Lung (tissue), 12 donors: ENCODE data around the gene UBXN6. TPM values are rescaled to one million over a fixed set of nuclear protein-coding genes. Genes with fewer than 3 reads are reported as not detected.

Experiments used
- ATAC-seq: fragments of 200-7000 bp; cut with Tn5 transposase; one replicate; pipeline ENCODE4 v1.9.1; 2020; ENCODE audit warnings: moderate number of reproducible peaks; ENCODE audit not compliant: insufficient read depth, low FRiP score
- DNase-seq, 3 donors: peaks; one replicate each; pipeline ENCODE4 v3.0.0-alpha.2; 2013 to 2017
- H3K27ac ChIP-seq, 2 donors: one replicate each; pipeline ENCODE4 v1.5.1; 2013; ENCODE audit warnings: mild to moderate bottlenecking in 2 of 2, moderate library complexity in 2 of 2, control low read depth in 1 of 2, inconsistent platforms in 1 of 2, low read depth in 1 of 2, low read length in 1 of 2
- H3K27me3 ChIP-seq, 3 donors: one replicate each; pipeline ENCODE4 v1.5.1; 2013; ENCODE audit warnings: low read length in 2 of 3; ENCODE audit not compliant: control insufficient read depth in 3 of 3, insufficient read depth in 3 of 3
- H3K36me3 ChIP-seq, 4 donors: one replicate each; pipeline ENCODE4 v1.5.1; 2013; ENCODE audit warnings: low read length in 4 of 4, mild to moderate bottlenecking in 1 of 4, moderate library complexity in 1 of 4; ENCODE audit not compliant: control insufficient read depth in 4 of 4, insufficient read depth in 4 of 4
- H3K4me1 ChIP-seq, 5 donors: one replicate each; pipeline ENCODE4 v1.5.1; 2013; ENCODE audit warnings: low read length in 5 of 5, mild to moderate bottlenecking in 2 of 5, moderate library complexity in 1 of 5; ENCODE audit not compliant: control insufficient read depth in 5 of 5, insufficient read depth in 5 of 5
- H3K4me3 ChIP-seq: one replicate; pipeline ENCODE4 v1.5.1; 2013; ENCODE audit warnings: mild to moderate bottlenecking, control low read depth, moderate library complexity
- H3K9ac ChIP-seq, 2 donors: one replicate each; pipeline ENCODE4 v1.5.1; 2013; ENCODE audit warnings: low read length in 2 of 2, control low read depth in 1 of 2; ENCODE audit not compliant: insufficient read depth in 1 of 2
- H3K9me3 ChIP-seq, 4 donors: one replicate each; pipeline ENCODE4 v1.5.1; 2013; ENCODE audit warnings: low read length in 3 of 4, mild to moderate bottlenecking in 1 of 4, moderate library complexity in 1 of 4; ENCODE audit not compliant: control insufficient read depth in 4 of 4, insufficient read depth in 3 of 4
- WGBS, 2 donors: extraction: QIAGEN DNeasy Blood & Tissue Kit; methylation state at CpG; one replicate each; pipeline ENCODE4 v1.1.7; 2013; 5-methylcytosine and 5-hydroxymethylcytosine counted together
- polyA plus RNA-seq, 2 donors: library from polyadenylated mRNA; stranded (reverse); fragments of 200-250 nt; gene quantifications; one replicate each; pipeline ENCODE4 v1.2.1, GENCODE V29; 2013
- total RNA-seq, 2 donors: library from RNA; depleted of rRNA in 1 of 2; stranded (reverse); fragments of >200 nt in 1 of 2; gene quantifications; one replicate each; pipeline ENCODE4 v1.2.1, GENCODE V29; 2014 to 2021
- TF ChIP-seq, protein P1 (sequence below): IDR thresholded peaks from 2 replicates; pipeline ENCODE4 v1.5.1; 2012; ENCODE audit warnings: mild to moderate bottlenecking; ENCODE audit errors: control extremely low read depth, extremely low read depth
- donor health status: control.
- donor health status: control.
- donor health status: Bipolar disorder and iron deficiency.
- donor health status: healthy.
- donor health status: DM: yes; HTN: yes; CAD: no.

UBXN6 gene
- total and polyA plus RNA-seq, 4 donors: 74.4 to 128 (median 98.5) TPM

DNA sequence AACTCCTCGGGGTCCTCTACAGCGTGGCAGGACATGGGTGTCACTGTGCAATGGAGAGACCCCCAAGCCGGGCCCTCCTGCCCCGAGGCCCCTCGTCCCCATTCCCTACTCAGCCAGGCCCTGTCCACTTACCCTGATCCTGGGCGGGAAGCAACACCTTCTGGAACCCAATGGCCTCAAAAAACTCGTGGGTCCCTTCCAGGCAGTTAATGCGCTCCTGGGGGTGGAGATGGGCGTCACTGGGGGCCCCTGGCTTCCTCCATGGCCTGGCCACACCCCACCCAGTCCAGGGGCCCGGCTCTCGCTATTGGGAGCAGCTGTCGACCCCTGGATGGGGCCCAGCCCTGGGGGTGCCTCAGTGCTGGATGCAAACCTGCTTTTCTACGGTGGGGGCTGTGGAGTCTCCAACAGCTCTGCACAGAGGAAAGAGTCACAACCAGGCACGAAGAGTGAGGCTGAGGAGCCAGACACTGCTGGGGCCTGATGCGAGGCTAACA lies 10.8 kb downstream of the UBXN6 start:
- Histone ChIP-seq H3K36me3 (peaks cover 14 to 69% (median 24%) of the 10 kb centered on the region in 4 donors), H3K27me3 (no peaks in the 10 kb centered on the region), H3K9me3 (no peaks in the 10 kb centered on the region), H3K27ac (no peak overlapping the region), H3K9ac (no peak overlapping the region), H3K4me3 (no peak overlapping the region), H3K4me1 (peaks cover 0 to 5% (median 0%) of the 10 kb centered on the region in 5 donors)
- WGBS, 2 donors: 84 to 90% methylated on average over 15 of the region's 15 CpGs
- no peak for ATAC-seq
- TF ChIP-seq, protein P1, sequence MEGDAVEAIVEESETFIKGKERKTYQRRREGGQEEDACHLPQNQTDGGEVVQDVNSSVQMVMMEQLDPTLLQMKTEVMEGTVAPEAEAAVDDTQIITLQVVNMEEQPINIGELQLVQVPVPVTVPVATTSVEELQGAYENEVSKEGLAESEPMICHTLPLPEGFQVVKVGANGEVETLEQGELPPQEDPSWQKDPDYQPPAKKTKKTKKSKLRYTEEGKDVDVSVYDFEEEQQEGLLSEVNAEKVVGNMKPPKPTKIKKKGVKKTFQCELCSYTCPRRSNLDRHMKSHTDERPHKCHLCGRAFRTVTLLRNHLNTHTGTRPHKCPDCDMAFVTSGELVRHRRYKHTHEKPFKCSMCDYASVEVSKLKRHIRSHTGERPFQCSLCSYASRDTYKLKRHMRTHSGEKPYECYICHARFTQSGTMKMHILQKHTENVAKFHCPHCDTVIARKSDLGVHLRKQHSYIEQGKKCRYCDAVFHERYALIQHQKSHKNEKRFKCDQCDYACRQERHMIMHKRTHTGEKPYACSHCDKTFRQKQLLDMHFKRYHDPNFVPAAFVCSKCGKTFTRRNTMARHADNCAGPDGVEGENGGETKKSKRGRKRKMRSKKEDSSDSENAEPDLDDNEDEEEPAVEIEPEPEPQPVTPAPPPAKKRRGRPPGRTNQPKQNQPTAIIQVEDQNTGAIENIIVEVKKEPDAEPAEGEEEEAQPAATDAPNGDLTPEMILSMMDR: no peak
- DNase-seq: no peak

DNA sequence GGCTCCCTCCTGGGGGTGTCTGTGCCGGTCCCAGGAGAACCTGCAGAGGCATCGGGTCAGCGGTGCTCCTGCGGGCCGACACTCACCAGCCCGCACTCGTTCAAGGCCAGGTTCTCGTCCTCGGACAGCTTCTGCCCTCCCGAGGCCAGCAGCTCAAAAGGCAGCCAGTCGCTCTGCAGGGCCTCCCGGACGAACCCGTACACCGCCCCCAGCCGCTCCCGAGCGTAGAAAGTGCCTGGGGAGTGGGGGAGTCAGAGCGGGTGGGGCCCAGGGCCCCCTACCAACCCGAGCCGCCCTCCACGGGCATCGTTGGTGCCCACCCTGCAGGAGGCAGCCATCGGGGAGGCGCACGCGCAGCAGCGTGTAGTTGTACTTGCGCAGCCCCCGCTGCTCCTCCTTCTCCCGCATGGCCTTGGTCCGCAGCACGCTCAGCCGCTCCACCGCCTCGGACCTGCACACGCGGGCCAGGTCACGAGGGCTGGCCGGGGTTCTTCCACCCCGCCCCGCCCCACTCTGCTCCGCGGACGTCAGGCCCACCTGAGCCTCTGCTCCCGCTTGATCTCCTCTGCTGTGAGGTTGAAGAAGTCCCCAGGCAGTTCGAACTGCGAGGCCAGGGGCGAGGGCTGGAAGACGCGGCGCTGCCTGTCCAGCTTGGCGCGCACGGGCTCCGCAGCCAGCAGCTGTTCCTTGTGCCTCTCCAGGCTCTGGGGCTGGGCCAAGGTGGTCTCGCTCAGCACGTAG lies 11.5 kb downstream of the UBXN6 start:
- Histone ChIP-seq H3K27me3 (no peaks in the 10 kb centered on the region), H3K9me3 (no peaks in the 10 kb centered on the region), H3K27ac (no peak overlapping the region), H3K4me3 (no peak overlapping the region), H3K9ac (no peak overlapping the region), H3K36me3 (peaks cover 13 to 62% (median 22%) of the 10 kb centered on the region in 4 donors), H3K4me1 (peaks cover 0 to 5% (median 0%) of the 10 kb centered on the region in 5 donors)
- no peak for ATAC-seq
- WGBS, 2 donors: 94 to 95% methylated on average over 58 of the region's 58 CpGs
- TF ChIP-seq, protein P1: no peak
- no peak for DNase-seq

DNA sequence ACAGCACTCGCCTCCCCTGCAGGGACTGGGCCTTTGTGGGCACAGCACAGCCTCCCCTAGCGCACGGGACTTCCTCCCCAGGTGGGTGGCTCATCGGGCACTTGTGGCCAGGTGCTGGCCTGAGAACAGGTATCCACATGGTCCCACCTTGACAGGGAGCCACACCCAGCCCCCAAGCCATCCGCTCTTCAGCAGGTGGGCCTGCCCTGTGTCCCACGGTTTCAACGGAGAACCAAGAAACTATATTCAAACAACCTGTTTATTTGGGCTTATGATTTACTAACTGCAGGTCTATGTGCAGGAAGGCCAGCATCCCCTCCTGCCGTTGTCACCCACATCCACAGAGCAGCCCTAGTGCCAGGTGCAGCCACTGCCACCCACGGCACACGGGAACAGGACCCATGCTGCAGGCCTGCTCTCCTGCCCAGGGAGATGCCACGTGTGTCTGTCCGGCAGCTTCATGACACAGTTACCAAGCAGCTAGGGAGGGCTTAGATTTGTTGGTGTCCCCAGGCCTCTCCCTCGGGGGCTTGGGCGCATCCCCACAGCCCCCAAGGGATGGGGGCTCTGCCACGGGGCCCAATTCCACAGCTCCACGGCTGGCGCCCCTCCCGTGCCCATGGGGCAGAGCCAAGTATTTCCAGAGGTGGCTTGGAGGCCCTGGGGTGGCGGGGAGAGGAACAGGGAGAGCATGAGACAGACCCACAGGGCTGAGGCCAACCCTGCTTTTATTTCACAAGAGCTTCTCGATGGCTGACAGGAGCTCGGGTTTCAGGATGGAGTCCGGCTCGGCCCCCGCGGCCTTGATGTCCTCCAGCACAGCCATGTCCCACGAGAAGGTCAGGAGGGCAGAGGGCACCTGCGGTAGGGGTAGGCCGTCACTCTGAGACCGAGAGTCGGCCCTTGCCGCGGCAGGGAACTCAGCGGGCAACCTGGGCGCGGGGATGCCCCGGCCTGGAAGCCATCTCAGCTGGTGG lies 12.5 kb downstream of the UBXN6 start:
- no peaks in the 10 kb centered on the region for H3K9me3 ChIP-seq
- TF ChIP-seq, protein P1: no peak
- ATAC-seq: no peak
- 84 to 85% methylated on average over 34 to 36 of the region's 36 CpGs for WGBS, 2 donors
- H3K4me1 ChIP-seq: peaks cover 0 to 5% (median 0%) of the 10 kb centered on the region in 5 donors
- no peak overlapping the region for H3K27ac ChIP-seq
- H3K27me3 ChIP-seq: no peaks in the 10 kb centered on the region
- no peak overlapping the region for H3K4me3 ChIP-seq
- H3K36me3 ChIP-seq: peaks cover 9 to 60% (median 21%) of the 10 kb centered on the region in 4 donors
- DNase-seq: no peak
- H3K9ac ChIP-seq: no peak overlapping the region
